Measurements from ENCODE around the gene ANKS4B.
"Not testable (repeated sequence)": the region's sequence is repeated elsewhere in the genome, so short reads cannot be mapped to it uniquely, and the experiment has no call there.

The ANKS4B gene

GRCh38 chr16:21222495-21223337 is 10.8 kb upstream of the ANKS4B start:
- DNase-seq, result no peak

GRCh38 chr16:21223787-21224186 is 9.7 kb upstream of the ANKS4B start:
- no peak for DNase-seq

DNA sequence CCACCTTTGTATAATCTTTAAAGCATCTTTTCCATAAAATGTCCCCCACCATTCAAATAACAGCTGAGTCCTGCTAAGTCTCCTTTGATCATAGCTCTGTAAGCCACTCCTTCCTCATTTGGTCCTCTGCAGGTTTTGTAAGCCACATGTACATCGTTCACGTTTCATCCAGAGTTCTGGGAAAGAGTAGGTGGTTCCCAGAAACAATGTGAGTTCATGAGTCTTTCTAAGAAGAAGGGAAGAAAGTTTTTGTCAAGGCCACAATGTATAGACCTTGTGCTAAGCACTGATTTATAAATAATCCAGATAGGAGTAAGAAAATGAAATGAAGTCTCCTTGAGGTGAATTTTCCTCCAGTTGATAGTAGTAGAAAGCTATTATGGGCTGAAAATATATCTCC is 8.7 kb upstream of the ANKS4B start:
- no peak for DNase-seq

DNA sequence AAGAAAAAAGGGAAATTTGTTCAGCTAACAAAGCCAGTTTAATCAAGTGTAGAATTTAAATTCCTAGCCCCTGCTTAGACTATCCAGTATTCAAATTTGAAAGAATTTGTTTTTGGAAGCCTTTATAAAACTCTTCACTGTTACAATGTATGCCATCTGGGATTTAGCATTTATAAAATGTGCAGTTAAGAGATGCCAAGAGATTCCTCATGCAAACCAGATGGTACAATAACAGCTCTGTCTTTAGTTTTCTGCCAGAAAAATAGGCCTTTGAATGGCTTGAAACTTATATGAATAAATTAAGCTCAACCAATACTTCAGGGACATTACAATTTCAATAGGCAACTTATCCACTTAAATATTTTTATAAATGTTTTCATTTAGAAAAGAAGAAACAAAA is 6.8 kb upstream of the ANKS4B start:
- DNase-seq, result no peak

GRCh38 chr16:21227866-21228265 is 5.6 kb upstream of the ANKS4B start:
- DNase-seq, result no peak

- no peak for DNase-seq
These were observed 5.1 kb upstream of the ANKS4B start for GRCh38 chr16:21228361-21228872.

DNA sequence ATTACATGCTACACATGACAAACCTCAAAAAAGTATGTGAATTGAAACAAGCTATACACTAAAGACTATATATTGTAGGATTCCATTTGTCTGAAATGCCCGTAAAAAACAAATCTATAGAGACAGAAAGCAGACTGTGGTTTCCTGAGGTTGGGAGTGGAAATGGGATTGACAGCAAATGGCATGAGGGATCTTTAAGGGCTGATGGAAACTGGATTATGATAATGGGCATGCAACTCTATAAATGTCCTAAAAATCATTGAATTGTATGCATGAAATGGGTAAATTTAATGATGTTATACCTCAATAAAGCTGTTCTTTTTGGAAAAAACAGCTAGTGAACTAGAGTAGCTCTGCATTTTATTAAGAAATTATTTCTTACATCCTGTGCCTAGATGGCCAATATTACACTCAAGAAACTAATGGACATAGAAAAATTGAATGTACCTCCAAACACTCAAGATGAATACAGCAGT is 416 bp upstream of the ANKS4B start:
- DNase-seq, result no peak

DNA sequence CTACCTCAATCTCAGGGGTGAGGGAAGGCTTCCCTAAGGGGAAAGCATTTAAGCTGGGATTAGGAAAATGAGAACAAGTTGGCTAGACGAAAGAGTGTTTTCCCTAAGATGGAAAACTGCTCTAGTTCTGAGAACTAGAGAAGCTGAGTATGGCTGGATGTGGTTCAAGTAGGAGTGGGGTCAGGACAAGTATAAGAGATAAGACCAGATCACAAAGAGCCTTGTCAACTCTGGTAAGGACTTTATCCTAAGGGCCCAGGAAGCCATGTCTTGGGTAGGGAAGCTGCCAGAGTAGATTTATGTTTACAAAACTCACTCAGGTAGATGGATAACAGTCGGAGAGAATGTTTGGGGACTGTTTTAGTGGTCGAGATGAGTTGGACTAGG is 1.7 kb downstream of the ANKS4B start:
- no peak for DNase-seq

DNA sequence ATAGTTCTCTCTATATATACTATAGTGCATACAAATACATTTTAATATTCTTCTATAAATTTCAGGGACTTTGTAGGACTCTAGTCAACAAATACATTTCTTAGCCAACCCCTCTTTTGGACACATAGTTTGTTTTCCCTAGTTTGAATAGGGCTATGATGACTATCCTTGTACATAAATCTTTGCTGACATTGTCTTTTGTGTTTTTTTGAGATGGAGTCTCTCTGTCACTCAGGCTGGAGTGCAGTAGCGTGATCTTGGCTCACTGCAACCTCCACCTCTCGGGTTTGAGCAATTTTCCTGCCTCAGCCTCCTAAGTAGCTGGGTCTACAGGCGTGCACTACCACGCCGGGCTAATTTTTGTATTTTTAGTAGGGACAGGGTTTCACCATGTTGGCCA is 3.3 kb downstream of the ANKS4B start:
- no peak for DNase-seq

- no peak for DNase-seq
These were observed 6.1 kb downstream of the ANKS4B start for GRCh38 chr16:21239646-21240045.

DNA sequence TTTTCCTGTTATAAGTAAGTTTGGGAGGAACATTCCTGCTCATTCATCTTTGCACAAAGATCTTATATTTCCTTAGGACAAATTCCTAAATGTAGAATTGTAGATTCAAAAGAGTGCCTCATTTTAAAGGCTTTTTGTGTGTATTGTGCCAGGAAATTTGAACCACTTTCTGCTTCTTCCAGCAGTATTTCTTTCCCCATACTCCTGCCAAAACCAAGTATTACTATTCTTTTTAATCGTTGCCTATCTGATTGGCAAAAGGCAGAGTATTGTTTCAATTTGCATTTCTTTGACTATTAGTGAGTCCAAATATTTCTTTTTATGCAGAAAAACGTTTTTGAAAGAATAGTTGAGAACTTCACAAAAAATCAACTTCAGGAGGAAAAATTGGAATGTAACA is 9.3 kb downstream of the ANKS4B start:
- no peak for DNase-seq

DNA sequence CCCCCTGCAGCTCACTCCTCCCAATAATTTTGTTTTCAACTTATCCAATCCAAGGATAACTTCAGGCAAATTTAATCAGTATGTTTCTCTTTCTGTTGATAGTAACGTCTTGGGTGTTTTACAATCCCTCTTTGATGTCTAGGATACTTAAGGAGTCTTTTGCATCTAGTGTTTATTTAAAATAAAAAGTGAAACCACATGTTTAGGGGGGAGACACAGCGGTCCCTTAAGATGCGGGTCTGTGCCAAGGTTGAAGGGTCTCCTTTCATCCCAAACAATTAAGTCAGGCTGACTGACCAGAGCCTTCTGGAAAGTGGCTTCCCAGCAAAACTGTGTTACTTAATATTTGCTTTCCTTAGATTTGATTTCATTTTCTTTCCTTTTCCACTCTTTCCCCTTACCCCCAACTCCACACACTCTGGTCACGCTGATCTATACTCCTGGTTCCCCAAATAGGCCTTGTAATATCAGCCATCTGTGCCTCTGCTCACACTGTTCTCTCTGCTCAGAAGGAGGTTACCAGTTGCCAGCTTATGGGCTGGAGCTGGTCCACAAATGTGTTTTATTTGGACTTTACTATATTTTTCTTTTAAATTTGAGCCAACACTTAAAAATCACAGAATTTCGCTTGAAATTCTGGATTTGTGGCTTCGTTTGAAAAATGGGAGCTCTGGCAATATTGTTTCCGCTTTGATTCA is 11.2 kb downstream of the ANKS4B start:
- DNase-seq, result no peak

- not testable (repeated sequence) for DNase-seq
These were observed 14.7 kb downstream of the ANKS4B start for GRCh38 chr16:21248179-21248578.

DNA sequence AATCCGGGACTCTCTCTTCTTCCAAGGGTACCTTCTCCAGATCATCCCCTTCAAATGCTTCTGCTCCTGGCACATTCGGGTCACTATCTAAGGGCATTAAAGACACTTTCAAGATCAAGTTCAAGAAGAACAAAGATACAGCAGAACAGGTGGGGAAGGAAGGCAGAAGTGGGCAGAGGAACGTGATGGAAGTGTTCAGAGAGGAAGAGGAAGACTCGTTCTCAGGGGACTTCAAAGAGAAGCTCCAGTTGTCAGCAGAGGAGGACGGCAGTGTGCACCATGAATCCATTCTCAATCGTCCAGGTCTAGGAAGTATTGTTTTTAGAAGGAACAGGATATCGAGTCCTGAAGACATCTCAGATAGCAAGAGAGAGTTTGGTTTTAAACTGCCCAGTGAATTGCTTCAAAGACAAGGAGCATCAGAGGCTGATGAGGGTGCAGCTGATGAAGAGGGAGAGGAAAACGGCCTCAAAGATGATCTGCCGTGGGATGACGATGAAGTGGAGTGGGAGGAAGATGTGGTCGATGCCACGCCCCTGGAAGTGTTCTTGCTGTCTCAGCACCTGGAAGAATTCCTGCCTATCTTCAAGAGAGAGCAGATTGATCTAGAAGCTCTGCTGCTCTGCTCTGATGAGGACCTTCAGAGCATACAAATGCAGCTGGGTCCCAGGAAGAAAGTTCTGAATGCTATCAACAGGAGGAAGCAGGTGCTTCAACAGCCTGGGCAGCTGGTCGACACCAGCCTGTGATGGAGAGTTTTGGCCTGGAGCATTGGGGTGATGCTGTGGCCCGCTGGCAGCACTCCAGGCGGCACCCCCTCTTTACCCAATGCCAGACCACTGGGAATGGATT is 16.8 kb downstream of the ANKS4B start:
- no peak for DNase-seq

DNA sequence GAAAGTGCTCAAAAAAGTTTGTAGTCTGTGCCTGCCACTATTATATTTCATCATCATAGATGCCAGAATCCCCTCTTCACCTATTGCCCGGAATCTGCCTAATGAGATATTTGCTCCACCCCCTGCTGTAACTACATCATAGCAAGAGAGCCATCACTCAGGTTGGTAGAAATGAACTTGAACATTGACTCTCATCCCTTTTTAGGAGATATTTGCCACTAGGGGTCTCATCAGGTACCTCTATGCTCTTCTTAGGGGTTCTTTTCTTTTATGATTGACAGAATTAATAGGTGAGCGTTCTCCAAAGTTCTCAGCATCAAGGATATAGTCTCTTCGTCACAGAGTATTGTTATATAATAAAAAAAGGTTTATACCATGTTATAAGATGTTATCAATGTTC is 20.0 kb downstream of the ANKS4B start:
- no peak for DNase-seq

DNA sequence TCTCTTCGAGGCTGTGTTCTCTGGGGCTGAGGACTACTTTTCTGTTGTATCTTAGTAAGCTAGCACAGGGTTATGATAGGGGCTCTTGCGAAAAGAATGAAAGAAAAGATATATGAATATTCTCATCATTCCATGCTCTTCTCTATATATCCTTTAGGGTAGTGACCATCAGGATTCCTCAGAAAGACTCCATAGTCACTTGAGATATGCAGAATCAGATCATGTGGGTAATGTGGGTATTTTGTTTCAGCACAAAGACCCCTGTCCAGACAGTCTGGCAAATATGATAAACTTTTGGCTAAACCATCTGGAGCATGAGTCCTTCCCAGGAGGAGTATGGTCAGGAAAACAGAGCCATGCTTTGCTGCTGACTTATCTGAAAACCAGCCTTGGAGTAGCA is 23.1 kb downstream of the ANKS4B start:
- DNase-seq, result no peak

DNA sequence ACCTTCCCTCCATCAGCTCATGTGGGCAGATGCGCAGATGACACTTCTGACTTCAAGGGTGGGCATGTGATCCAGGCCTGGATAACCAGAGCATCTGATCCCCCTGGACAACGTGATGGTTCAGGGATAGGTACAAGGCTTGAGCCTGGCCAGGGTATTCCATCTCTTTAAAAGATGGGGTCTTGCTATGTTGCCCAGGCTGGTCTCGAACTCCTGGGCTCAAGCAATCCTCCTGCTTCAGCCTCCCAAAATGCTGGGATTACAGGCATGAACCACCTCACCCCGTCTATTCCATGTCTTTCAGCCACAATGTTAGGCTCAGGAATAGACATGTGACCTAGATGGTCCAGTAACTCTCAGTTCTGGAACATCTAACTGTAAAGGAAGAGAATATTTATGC is 23.8 kb downstream of the ANKS4B start:
- no peak for DNase-seq

- no peak for DNase-seq
These were observed 27.6 kb downstream of the ANKS4B start for GRCh38 chr16:21260870-21261791.

DNA sequence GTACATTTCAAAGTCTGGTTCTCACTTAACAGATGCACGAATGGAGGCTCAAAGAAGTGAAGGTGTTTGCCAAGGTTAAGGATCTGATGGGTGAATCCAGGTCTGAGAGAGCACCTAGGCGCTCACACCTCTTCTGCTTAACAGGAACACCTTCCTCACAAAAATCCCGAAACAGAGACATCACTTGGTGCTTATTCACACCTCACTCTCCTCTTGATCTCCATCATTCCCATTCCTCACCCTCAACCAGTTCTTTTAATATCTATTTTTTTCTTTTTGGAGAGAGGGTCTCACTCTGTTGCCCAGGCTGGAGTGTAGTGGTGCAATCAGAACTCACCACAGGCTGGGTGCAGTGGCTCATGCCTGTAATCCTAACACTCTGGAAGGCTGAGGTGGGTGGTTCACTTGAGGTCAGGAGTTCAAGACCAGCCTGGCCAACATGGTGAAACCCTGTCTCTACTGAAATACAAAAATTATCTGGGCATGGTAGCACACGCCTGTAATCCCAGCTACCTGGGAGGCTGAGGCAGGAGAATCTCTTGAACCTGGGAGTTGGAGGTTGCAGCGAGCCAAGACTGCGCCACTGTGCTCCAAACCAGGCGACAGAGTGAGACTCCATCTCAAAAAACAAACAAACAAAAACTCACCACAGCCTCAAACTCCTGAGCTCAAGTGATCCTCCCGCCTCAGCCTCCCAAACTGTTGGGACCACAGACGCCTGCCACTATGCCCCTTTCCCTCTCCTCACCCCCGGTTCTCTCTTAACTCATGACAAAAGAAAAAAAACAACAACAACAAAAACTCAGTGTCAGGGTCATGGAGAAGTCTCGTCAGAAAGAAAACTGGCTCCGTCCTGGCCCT is 29.5 kb downstream of the ANKS4B start:
- no peak for DNase-seq

- DNase-seq, result no peak
These were observed 30.4 kb downstream of the ANKS4B start for GRCh38 chr16:21263640-21264570.

Data from activated CD4-positive, alpha-beta T cell treated with anti-CD3 and anti-CD28 coated beads for 1 hour (primary cell).